GM23338 (cell line): ENCODE measurements around the gene UNC5C.

Experiments used
- CREB1 ChIP-seq: fragments of 250-450 bp; sonication (Bioruptor Pico); IDR thresholded peaks from 2 replicates; pipeline ENCODE4 v1.5.0; 2020; ENCODE audit warnings: low read depth, mild to moderate bottlenecking, moderate library complexity
- CTCF ChIP-seq, 2 experiments: fragments of 200-600 bp in 1 of 2; sonication (generic) in 1 of 2; conservative IDR thresholded peaks; 2 replicates each; pipeline versions ENCODE4 v1.5.1 to v1.6.1; 2016 to 2017; ENCODE audit warnings: antibody characterized with exemption in 2 of 2, low read depth in 2 of 2, mild to moderate bottlenecking in 2 of 2, moderate library complexity in 1 of 2
- EZH2 ChIP-seq: fragments of 200-600 bp; sonication (generic); IDR thresholded peaks from one replicate; pipeline ENCODE4 v1.8.0; 2017; ENCODE audit warnings: antibody characterized with exemption, mild to moderate bottlenecking, low read depth; ENCODE audit not compliant: unreplicated experiment
- JUNB ChIP-seq: IDR thresholded peaks from one replicate; pipeline ENCODE4 v1.6.1; 2016; ENCODE audit warnings: antibody characterized with exemption; ENCODE audit not compliant: unreplicated experiment
- POLR2AphosphoS5 ChIP-seq: IDR thresholded peaks from 2 replicates; pipeline ENCODE4 v1.6.1; 2016; ENCODE audit warnings: antibody characterized with exemption, low read depth
- TF ChIP-seq, protein P1 (sequence below): IDR thresholded peaks from one replicate; pipeline ENCODE4 v1.6.1; 2018; ENCODE audit warnings: antibody characterized with exemption; ENCODE audit not compliant: unreplicated experiment

DNA sequence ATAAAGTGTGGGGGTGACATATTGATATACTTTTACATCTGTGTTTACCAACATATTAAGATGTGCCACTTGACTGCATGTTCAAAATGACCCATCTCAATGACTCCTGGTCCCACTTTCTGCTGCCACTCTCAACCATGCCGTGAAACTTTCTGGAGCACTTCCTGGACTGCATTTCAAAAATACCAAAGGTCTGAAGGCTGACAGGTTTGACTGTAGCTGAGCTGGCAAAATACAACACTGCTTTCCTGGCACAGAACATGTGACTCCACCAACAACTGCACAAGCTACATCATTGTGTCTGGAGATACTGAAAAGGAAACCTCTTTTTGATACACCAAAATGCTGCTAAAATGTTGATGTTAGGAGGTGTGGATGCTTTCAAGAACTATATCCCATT lies 184.8 kb downstream of the UNC5C start:
- no peak for TF ChIP-seq CTCF (conservative IDR thresholded peaks at IDR 0.05; ENCODE audit: low read depth in 2 of 2)
- no peak for TF ChIP-seq EZH2
- no peak for TF ChIP-seq CREB1 (CRISPR knock-in tag)
- TF ChIP-seq POLR2AphosphoS5: no peak
- TF ChIP-seq, protein P1, sequence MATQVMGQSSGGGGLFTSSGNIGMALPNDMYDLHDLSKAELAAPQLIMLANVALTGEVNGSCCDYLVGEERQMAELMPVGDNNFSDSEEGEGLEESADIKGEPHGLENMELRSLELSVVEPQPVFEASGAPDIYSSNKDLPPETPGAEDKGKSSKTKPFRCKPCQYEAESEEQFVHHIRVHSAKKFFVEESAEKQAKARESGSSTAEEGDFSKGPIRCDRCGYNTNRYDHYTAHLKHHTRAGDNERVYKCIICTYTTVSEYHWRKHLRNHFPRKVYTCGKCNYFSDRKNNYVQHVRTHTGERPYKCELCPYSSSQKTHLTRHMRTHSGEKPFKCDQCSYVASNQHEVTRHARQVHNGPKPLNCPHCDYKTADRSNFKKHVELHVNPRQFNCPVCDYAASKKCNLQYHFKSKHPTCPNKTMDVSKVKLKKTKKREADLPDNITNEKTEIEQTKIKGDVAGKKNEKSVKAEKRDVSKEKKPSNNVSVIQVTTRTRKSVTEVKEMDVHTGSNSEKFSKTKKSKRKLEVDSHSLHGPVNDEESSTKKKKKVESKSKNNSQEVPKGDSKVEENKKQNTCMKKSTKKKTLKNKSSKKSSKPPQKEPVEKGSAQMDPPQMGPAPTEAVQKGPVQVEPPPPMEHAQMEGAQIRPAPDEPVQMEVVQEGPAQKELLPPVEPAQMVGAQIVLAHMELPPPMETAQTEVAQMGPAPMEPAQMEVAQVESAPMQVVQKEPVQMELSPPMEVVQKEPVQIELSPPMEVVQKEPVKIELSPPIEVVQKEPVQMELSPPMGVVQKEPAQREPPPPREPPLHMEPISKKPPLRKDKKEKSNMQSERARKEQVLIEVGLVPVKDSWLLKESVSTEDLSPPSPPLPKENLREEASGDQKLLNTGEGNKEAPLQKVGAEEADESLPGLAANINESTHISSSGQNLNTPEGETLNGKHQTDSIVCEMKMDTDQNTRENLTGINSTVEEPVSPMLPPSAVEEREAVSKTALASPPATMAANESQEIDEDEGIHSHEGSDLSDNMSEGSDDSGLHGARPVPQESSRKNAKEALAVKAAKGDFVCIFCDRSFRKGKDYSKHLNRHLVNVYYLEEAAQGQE: no peak
- TF ChIP-seq JUNB: no peak
